ENCODE results near the gene CCDC82.

The CCDC82 gene

DNA sequence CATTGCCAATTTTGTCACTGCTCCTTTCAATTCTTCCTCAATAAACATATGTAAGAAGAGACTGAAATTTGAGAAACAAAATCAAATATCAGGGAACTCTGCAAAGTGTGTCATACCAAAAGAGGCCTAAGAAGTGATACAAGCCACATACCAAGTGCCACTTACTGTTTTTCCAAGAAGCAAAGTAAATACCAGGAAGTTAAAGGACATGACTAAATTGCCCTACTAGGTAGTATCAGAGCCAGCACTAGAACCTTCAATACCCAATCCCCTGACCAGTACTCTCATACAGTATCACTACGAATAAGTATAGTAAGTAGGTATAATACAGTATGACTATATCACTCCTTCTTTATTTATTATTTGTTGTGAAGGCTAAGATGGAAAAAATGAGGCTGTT is 60.3 kb downstream of the CCDC82 start:
- no peak for DNase-seq (ENCODE audit: low read depth in 2 of 2)

GRCh38 chr11:96328395-96329010 is 61.2 kb downstream of the CCDC82 start:
- no peak for DNase-seq (ENCODE audit: low read depth in 2 of 2)

GRCh38 chr11:96326959-96327358 is 62.8 kb downstream of the CCDC82 start:
- no peak for DNase-seq (ENCODE audit: low read depth in 2 of 2)

GRCh38 chr11:96324912-96325311 is 64.8 kb downstream of the CCDC82 start:
- no peak for DNase-seq (ENCODE audit: low read depth in 2 of 2)

GRCh38 chr11:96323642-96323985 is 66.1 kb downstream of the CCDC82 start:
- no peak for DNase-seq (ENCODE audit: low read depth in 2 of 2)

DNA sequence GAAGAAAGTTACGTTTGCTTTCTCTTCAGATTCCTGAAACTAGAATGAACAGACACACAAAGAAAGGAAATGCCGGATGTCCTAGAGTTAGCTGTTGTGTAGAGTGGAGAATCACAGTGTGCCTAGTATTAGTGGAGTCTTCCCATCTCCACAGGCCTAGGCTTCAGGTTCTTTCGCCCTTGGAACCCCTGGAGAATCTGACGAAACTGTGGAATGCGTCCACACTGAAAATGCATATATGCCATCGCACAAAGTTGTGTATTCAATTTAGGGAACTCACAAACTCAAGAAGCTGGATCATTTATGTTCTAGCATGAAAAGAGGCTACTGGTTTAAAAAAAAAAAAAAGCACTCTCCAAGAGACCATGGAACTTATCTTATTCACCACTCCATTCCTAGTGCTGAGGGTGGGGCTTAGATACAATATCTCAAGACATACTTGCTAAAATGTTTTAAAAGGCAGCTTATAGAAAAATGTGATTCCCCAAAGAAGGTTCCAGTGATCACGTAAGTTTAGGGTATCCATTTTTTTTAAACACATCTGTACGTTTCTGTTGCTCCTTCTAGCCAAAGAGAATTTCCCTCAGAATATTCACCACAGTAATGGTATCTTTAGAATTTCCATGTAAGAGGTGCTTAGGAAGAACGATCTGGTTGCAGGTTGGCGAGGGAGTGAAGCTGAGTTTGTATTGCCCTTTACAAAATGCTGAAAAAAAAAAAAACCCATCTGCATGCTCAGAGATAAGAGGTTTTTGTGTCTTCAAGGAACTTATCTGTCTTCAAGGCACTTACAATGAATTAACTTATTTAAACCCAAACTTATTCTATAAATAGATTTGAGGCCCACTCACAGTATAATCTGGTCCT is 66.7 kb downstream of the CCDC82 start:
- no peak for DNase-seq (ENCODE audit: low read depth in 2 of 2)

- DNase-seq (ENCODE audit: low read depth in 2 of 2), result no peak
These were observed 68.6 kb downstream of the CCDC82 start for GRCh38 chr11:96321091-96321490.

GRCh38 chr11:96319898-96320656 is 69.6 kb downstream of the CCDC82 start:
- DNase-seq (ENCODE audit: low read depth in 2 of 2), result no peak

DNA sequence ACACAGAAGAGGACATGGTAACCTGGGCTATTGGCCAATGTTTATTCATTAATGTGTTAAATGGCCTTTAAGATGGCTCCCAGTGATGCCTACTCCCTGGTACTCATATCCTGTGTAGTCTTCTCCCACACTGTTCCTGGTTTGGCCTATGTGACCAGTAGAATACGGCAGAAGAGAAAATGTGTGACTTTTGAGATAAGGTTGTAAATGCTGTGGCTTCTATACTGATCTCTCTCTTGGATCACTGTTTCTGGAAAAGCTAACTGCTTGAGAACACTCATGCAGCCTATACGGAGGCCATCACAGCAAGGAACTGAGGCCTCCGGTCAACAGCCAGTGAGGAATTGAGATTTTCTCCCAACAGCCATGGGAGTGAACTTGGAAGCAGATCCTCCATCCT is 70.9 kb downstream of the CCDC82 start:
- no peak for DNase-seq (ENCODE audit: low read depth in 2 of 2)

GRCh38 chr11:96318399-96318798 is 71.3 kb downstream of the CCDC82 start:
- DNase-seq (ENCODE audit: low read depth in 2 of 2), result no peak

GRCh38 chr11:96317985-96318384 is 71.7 kb downstream of the CCDC82 start:
- no peak for DNase-seq (ENCODE audit: low read depth in 2 of 2)

DNA sequence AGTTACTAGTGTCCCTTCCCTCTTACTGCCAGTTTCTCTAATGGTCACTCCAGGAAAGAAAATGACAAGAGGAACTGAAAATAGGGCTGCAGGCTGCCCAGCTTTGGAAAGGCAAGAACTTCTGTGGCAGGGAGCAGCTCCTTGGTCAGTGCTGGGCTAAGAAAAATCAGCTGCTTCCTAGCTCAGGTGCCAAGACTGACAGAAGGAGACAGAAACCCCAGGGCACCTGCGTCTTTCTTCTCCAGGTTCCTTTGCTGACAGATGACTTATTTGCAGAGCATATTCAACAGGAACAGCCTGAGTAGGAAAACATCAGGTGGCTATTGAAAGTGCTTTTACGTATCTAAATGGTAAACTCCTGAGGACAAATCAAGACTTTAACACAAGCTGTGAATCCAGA is 72.1 kb downstream of the CCDC82 start:
- no peak for DNase-seq (ENCODE audit: low read depth in 2 of 2)

DNA sequence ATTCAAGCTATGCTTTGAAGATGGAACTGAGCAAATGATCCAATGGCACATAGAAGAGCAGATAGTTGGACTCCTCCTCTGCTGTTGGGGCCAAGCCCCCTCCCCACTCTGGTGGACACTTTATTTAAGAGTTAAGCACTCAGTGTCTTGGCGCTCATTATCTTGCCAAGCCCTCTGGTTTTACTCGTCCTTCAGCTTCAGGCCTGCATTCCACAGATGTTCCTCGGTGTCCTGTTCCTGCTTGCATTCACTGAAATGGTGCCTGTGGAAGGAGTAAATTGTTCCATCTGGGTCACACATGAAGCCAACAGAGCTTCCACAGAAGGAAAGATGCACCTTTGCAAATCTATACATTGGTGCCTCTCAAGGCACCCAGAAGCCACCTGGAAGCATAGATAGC is 72.8 kb downstream of the CCDC82 start:
- no peak for DNase-seq (ENCODE audit: low read depth in 2 of 2)

DNA sequence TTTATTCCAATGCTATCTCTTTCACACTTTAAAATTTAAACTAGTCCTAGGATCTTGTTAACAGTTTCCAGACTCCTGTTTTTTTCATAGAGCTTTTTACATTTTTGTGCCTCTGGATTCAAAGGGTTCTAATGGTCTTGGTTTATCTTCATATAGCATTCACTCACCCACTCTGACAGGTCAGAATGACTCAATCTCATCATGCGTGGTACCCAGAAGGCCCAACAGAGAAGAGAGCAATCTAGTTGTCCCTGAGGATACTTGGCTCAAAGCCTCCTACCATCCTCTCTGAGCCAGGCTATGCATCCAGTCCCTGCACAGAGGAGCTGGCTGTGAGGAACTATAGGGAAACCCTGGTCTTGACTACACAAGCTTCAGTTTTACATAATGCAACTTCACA is 74.2 kb downstream of the CCDC82 start:
- DNase-seq (ENCODE audit: low read depth in 2 of 2), result no peak

GRCh38 chr11:96314326-96315020 is 75.2 kb downstream of the CCDC82 start:
- no peak for DNase-seq (ENCODE audit: low read depth in 2 of 2)

DNA sequence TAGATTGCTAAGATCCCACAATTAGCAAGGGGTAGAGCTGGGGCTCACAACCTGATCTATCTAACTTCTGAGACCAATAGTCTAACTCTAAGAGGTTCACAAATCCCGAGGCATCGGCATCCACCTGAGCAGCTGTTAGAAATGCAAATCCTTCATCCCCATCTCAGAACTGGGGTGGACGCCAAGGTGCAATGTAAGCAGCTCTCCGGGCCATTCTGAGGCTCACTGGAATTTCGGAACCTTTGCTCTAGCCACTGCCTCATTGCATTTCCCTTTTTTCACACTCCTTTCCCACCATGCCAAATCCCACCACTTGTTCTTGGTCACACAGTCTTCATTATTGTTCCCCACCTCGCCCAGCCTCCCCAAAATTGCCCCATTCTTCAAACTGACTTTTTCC is 76.5 kb downstream of the CCDC82 start:
- no peak for DNase-seq (ENCODE audit: low read depth in 2 of 2)

DNA sequence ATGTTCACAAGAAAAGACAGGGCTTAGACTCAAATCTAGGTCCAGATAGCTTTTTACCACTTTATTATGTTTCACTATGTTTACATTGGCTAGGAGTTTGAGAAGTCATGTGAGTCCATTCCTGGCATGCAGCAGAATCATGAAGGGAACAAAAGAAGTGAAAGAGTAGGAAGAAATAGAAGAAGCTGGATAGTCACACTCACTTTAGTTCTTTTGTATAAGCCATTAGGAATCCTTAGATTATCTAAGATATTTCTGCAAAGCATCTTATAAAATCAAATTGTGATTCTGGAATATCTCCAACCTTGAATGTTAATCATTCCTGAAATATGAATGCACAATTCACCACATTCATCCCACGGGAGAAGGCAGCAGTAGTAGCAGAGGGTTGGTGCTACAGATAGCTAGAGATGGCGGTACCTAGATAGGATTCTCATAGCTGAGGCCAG is 78.6 kb downstream of the CCDC82 start:
- DNase-seq (ENCODE audit: low read depth in 2 of 2), result no peak

DNA sequence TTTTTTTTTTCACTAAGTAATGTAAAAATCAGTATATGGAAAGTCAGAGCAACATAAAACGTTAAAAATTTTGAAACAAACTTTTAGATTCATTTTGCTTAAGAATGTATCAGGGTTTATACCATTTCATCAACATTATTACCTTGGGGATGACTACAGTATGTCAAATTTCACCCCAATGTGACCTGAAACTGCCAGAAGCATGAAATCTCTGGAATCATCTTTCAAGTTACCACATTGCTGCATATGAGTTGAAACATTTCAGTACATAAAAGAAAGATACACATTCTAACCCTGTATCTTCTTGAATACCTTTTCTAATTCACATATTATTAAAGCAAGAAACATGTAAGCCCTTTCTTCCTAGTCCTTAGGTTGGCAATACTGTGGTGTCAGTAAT is 79.5 kb downstream of the CCDC82 start:
- no peak for DNase-seq (ENCODE audit: low read depth in 2 of 2)

DNA sequence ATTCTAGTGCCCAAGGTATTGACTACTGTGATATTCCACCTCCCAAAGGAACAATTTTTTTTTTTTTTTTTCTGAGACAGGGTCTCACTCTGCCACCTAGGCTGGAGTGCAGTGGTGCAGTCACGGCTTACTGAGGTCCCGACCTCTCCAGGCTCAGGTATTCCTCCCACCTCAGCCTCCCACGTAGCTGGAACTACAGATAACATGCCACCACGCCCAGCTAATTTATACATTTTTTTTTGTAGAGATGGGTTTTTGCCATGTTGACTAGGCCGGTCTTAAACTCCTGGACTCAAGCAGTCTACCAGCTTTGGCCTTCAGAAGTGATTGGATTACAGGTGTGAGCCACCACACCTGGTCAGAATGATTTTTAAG is 80.1 kb downstream of the CCDC82 start:
- no peak for DNase-seq (ENCODE audit: low read depth in 2 of 2)

- DNase-seq (ENCODE audit: low read depth in 2 of 2), result no peak
These were observed 80.6 kb downstream of the CCDC82 start for GRCh38 chr11:96309016-96309642.

DNA sequence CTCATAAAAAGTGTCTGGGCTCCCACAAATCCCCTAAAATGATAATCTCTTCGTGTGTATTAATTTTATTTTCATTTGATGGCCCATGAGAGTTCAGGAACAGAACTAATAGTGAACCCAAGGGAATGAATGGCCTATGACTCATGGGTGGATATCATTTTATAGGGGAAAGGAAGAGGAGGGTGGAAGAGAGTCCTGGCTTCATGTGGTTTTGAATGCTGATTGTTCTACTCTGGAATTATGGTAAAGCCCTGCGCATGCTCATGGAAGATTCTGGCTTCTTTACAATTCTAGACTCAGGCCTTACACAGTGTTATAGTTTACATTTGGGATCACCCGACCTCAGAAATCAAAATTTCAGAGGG is 82.0 kb downstream of the CCDC82 start:
- DNase-seq (ENCODE audit: low read depth in 2 of 2), result no peak
